Hematopoietic multipotent progenitor cell (in vitro differentiated cells): ENCODE results near the gene AADACL2. TPM values are rescaled to one million over a fixed set of nuclear protein-coding genes. Genes with fewer than 3 reads are reported as not detected.
"Not testable (repeated sequence)": the region's sequence is repeated elsewhere in the genome, so short reads cannot be mapped to it uniquely, and the experiment has no call there.

Experiments
- DNase-seq, 3 donors: peaks; one replicate each; pipeline ENCODE4 v3.0.0-alpha.2; 2011 to 2015; ENCODE audit warnings: low read depth in 2 of 3, low spot score in 2 of 3
- total RNA-seq: library from RNA; depleted of rRNA; stranded (reverse); fragments of >200 nt; gene quantifications from one replicate; pipeline ENCODE4 v1.2.3, GENCODE V29; 2012

AADACL2 gene
- total RNA-seq, 1 donor: not detected

DNA sequence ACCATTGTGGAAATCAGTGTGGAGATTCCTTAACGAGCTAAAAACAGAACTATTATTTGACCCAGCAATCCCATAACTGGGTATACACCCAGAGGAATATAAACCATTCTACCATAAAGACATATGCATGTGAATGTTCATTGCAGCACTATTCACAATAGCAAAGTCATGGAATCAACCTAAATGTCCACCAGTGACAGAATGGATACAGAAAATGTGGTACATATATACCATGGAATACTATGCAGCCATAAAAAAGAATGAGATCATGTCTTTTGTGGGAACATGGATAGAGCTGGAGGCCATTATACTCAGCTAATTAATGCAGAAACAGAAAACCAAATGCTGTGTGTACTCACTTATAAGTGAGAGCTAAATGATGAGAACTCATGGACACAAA, 31.0 kb downstream of the AADACL2 start:
- not testable (repeated sequence) for DNase-seq

DNA sequence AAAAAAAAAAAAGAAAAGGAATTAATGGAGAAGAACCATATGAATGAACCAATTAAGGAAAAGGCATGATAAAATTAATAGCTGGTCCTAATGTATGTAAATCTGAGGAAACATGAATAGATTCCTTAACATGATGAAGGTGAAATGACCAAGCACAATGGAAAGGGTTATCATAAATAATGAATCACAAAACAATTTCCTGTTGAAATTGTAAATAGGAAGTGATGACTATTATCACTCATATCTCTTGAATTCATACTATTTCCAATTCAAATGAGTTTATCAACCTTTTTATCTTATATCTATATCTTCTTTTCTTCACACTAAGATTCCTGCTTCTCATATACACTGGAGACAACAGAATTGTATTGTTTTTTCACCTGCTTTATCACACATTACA, 32.0 kb downstream of the AADACL2 start:
- DNase-seq: no peak

GRCh38 chr3:151766454-151766853, 32.7 kb downstream of the AADACL2 start:
- no peak for DNase-seq

- DNase-seq: no peak
Observed at GRCh38 chr3:151768393-151768930, 34.7 kb downstream of the AADACL2 start.

DNA sequence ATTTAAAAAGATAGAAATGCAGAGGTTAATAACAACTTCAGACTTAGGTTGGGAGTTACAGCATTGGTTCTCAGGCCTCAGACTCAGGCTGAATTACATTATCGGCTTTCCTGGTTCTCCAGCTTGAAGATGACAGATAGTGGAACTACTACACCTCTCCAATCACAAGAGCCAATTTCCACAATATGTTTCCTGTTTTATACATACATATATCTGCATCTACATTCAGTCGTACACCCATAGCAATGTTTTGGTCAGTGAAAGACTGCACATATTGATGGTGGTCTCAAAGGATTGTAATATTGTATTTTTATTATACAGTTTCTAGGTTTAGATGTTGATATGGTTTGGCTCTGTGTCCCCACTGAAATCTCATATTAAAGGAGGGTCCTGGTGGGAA, 35.4 kb downstream of the AADACL2 start:
- DNase-seq: peak in 1 of 3 donors; percentile 1

GRCh38 chr3:151770956-151771355, 37.2 kb downstream of the AADACL2 start:
- DNase-seq: no peak

DNA sequence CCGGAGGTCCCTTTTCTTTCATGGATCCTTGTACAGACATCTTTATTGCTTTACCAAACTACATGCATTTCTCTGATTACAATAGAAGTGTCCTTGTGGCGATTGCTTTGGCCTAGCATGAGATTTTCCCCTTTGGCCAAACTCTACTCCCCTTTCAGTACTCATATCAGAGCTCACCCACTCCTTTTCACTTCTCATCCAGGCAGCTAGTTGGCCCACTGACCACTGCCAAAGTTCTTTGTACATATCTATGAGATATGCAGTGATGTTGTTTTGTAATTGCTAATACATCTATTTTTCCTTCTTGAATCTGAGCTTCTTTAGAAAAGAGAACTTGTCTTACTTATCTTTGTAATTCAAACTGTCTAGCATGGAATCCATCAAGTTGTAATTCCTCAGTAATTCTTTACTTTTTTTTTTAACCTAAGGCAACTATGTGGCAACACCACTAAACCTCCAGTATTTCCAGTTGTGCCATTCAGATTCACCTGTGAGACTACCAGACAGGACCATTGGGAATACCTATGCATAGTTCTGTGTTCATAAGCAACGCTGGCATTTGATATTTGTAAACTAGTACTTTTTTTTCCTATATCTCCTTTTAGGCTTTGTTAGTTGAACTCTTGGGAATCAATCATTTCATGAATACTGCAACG, 39.2 kb downstream of the AADACL2 start:
- no peak for DNase-seq

GRCh38 chr3:151774235-151774634, 40.5 kb downstream of the AADACL2 start:
- no peak for DNase-seq

GRCh38 chr3:151774910-151775309, 41.2 kb downstream of the AADACL2 start:
- no peak for DNase-seq

DNA sequence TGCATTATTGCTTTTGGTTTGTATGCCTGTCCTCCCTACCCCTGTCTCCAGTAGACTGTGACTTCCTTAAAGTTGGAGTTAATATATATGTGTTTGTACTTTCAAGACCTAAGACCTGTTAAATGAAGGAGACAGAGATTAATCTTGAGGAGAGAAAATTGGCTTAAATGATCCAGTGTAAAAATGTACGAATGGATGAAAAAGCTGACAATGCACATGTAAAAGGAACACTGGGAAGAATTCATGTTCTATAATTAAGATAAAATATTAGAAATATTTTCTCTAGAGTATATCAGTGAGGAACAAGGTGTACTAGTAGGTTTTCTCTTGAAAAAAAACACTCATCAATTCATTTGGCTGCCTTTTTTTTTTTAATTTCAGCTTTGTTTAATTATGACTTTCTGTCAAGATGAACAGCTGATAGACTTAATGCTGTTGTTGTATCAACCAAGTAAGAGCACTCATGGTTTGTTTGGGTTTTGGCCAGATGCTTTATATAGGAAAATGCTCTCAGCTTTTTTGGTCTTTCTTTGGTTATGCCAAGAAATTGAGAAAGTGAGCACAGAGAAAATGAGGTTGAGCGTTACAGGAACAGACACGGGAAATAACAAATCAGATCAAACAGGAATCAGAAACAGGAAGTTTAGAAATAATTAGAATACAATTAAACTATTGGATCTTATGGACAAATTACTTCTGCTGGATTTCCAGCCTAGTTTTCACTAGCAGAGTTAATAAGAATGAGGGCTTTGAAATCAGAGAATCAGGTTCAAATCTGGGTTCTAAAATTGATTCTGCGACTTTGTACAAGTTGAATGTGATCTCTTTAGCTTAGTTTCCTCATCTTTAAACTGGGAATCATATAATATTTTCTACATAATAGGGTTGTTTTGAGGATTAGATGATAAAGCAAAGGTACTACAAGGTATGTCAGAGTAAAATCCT, 41.9 kb downstream of the AADACL2 start:
- DNase-seq: no peak

DNA sequence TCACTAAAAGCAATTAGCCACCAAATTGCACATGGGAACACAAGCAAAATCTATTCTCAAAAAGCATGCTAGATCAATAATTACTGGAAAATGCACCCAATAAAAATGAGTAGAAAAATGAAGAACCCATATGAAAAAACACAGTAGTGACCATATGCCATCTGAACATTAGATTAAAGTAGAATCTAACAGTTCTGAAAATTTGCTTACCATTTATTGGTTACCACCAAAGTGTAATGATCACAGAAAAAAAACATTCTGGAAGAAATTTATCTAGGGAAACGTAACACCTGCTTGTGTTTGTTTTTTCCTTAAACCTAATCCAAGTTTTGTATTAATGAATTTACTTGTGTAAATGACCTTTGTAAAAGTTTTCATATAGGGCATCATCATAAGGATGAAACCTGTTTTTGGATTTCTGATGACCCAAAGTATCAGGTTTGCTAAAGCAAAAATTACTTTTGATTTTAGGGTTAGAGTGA, 42.6 kb downstream of the AADACL2 start:
- DNase-seq: no peak

- DNase-seq: no peak
Observed at GRCh38 chr3:151777880-151778279, 44.2 kb downstream of the AADACL2 start.

DNA sequence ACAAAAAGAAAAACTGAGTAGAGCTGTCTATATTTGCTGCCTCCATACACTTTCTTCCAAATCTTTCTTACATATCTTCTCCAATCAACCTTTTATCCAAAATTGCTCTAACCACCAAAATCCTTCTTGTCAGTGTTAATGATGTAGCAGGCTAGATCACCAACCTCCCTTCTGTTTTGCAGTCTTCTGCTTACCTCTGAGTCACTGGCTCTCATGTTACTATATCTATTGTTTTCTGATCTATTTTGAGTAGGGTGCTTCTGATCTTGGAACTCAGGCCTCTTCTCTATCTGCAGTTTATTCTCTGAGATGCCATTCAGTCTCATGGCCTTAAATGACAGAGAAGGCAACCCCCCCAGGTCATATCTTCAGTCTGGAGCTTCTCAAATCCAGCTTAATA, 53.9 kb downstream of the AADACL2 start:
- DNase-seq: no peak

- no peak for DNase-seq
Observed at GRCh38 chr3:151788401-151788800, 54.7 kb downstream of the AADACL2 start.

DNA sequence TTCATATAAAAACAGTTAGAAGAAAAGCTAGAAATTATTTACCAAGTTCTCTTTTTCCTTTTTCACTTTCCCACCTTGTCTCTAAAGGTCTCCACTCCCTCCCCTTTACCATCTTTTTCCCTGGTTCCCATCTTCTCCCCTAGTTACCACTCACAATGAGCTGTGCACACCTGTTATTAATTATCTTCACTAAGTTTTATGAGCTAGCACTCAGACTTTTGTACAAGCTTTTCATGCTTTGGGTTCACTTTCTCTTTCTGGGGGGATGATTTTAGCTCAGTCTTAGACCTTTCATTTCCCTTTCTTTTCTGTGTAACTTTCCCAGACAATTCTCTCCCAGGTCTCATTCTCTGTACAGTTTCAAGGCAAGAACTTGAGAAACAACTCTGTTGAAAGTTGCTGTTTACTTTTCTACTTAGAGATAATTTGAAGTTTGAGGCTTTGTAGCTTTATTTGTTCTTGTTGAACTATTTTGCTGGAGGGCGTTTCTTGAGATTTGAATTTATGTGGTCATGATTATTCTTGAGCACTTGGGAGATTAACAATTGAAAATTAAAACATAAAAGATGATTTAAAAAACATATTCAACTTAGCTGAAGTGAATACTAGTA, 56.2 kb downstream of the AADACL2 start:
- no peak for DNase-seq

DNA sequence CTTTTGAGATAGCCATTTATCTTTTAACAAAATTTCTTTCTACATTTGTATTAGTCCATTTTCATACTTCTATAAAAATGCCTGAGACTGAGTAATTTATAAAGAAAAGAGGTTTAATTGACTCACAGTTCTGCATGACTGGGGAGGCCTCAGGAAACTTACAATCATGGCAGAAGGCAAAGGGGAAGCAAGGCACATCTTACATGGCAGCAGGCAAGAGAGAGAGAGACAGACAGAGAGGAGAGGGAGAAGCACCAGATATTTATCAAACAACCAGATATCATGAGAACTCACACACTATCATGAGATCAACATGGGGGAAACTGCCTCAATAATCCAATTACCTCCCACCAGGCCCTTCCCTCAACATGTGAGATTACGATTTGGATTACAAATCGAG, 57.0 kb downstream of the AADACL2 start:
- not testable (repeated sequence) for DNase-seq

- no peak for DNase-seq
Observed at GRCh38 chr3:151792411-151792810, 58.7 kb downstream of the AADACL2 start.

GRCh38 chr3:151793636-151794035, 59.9 kb downstream of the AADACL2 start:
- no peak for DNase-seq

DNA sequence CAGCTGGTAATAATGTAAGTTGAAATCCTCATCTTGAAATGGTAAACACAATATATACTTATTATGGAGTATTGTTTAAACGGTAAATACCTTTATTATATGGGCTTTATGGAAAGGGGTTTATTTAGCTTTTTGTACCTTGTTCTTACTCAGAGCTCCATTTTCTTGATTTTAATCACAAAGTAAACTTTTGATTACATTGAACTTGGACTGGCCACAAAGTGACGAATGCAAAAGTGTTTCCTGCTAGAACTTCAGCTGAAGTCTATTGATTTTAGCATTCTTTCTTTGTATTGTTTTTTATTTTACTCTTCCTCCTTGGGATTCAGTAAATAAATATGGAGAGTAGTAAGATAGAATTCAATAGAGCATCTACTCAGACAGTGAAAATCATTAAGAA, 60.4 kb downstream of the AADACL2 start:
- no peak for DNase-seq

- DNase-seq: no peak
Observed at GRCh38 chr3:151795276-151795675, 61.5 kb downstream of the AADACL2 start.

DNA sequence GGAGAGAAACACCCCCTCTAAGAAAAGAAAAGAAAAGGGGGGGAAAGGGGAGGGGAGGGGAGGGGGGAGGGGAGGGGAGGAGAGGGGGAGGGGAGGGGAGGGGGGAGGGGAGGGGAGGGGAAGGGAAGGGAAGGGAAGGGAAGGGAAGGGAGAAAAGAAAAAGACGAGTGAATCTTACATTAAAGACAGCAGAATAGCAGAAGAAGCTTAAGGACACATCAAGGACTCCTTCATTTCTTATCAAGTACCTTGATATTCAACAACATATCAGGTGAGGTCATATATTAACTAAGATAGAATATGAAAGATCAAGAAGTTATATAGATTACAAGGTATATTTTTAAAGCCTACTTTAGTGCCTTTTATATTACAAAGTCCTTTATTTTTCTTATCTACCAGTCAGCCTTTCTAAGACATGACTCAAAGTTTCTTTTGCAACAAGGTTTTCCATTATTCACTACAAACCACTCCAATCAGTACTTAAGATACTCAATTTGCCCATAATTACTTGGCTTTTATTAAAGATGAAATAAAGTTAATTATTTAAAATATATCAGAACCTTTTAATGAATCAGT, 62.5 kb downstream of the AADACL2 start:
- DNase-seq: no peak
